Heart right ventricle (tissue), 16 donors: Measurements from ENCODE around the gene STK11. TPM values are rescaled to one million over a fixed set of nuclear protein-coding genes. Genes with fewer than 3 reads are reported as not detected.

Experiments
- ATAC-seq, 8 donors: fragments of 200-7000 bp; cut with Tn5 transposase; one replicate each; pipeline ENCODE4 v1.9.1; 2020; ENCODE audit warnings: mild to moderate bottlenecking in 8 of 8, moderate library complexity in 8 of 8, moderate number of reproducible peaks in 1 of 8
- DNase-seq, 2 donors: peaks; one replicate each; pipeline ENCODE4 v3.0.0-alpha.2; 2020
- H3K27ac ChIP-seq, 10 donors: fragments of 200-600 bp; sonication (generic) in 2 of 10; one replicate each; pipeline versions ENCODE4 v1.5.0 to v1.8.0; 2020 to 2022; ENCODE audit warnings: mild to moderate bottlenecking in 3 of 10
- H3K27me3 ChIP-seq, 7 donors: fragments of 200-600 bp; one replicate each; pipeline ENCODE4 v1.8.0; 2021 to 2022; ENCODE audit warnings: mild to moderate bottlenecking in 2 of 7
- H3K36me3 ChIP-seq, 9 donors: fragments of 200-600 bp; sonication (generic) in 1 of 9; one replicate each; pipeline versions ENCODE4 v1.5.0 to v1.8.0; 2020 to 2022; ENCODE audit warnings: mild to moderate bottlenecking in 2 of 9
- H3K4me1 ChIP-seq, 9 donors: fragments of 200-600 bp; sonication (generic) in 1 of 9; one replicate each; pipeline versions ENCODE4 v1.5.0 to v1.8.0; 2020 to 2022; ENCODE audit warnings: mild to moderate bottlenecking in 4 of 9
- H3K4me3 ChIP-seq, 10 donors: fragments of 200-600 bp; sonication (generic) in 2 of 10; one replicate each; pipeline versions ENCODE4 v1.5.0 to v1.8.0; 2020 to 2022; ENCODE audit warnings: mild to moderate bottlenecking in 7 of 10, moderate library complexity in 2 of 10
- H3K9me3 ChIP-seq, 11 donors: fragments of 200-600 bp in 10 of 11; sonication (generic) in 2 of 11; one replicate each; pipeline versions ENCODE4 v1.5.0 to v1.8.0; 2013 to 2022; ENCODE audit warnings: mild to moderate bottlenecking in 2 of 11, control low read depth in 1 of 11, moderate library complexity in 1 of 11
- WGBS, 2 donors: extraction: QIAGEN DNeasy Blood & Tissue Kit; methylation state at CpG; one replicate each; pipeline ENCODE4 v1.1.7; 2013; ENCODE audit warnings: inconsistent platforms in 1 of 2; 5-methylcytosine and 5-hydroxymethylcytosine counted together
- intact Hi-C, 10 donors: fragments of 100-400 bp; cut with DNase I; formaldehyde crosslinking; loops; one replicate each; pipeline versions ENCODE4 v1.11.1 to v1.14.2; 2022
- polyA plus RNA-seq, 2 donors: library from polyadenylated mRNA; stranded (reverse); fragments of 200-250 nt; gene quantifications; one replicate each; pipeline ENCODE4 v1.2.3, GENCODE V29; 2013
- total RNA-seq, 10 donors: library from RNA; stranded (reverse); fragmentation: NEBNext Ultra II Directional in 3 of 10; extraction: Animal tissue kit (Norgen Biotek cat#: 25700) in 3 of 10; gene quantifications; one replicate each; pipeline versions ENCODE4 v1.2.1 to v1.2.4, GENCODE V29; 2021 to 2023
- TF ChIP-seq, protein P1 (sequence below), 9 donors: fragments of 200-600 bp; sonication (generic) in 2 of 9; IDR thresholded peaks; one replicate each; pipeline versions ENCODE4 v1.5.0 to v1.8.0; 2021 to 2022; ENCODE audit warnings: antibody characterized with exemption in 9 of 9, mild to moderate bottlenecking in 5 of 9, moderate library complexity in 1 of 9
- donor health status: Arrhythmogenic right ventricular cardiomyopathy.
- donor health status: ischemic (EF 13 %, LVEDD 7.1; RV severe dilation, severe dysfunction).
- donor health status: healthy with polysubstance abuse.
- donor health status: DM: no; HTN: yes; CAD: no.
- donor health status: DM: no; HTN: no; CAD: no.
- donor health status: ischemic (EF 25% LVEDD 6.9; RV normal size, moderate dysfunction).
- donor health status: ischemic (EF 25% LVEDD 5.7; RV mildly dilated, moderate dysfunction).
- donor health status: healthy.
- donor health status: DM: yes; HTN: yes; CAD: no.
- donor health status: Ischemic cardiomyopathy.
- donor health status: ischemic (EF 35%, LVEDD 5.7; RV mildly dilated, moderate dysfunction).
- donor health status: nonischemic (EF 11% LVEDD 7.7; RV severe dilation, severe dysfunction).
- donor health status: DM: yes; HTN: yes; CAD: no.
- donor health status: PGD.
- donor health status: ischemic (EF 29% LVEDD 5.4; RV normal size, mild dysfunction).
- donor health status: nonischemic (EF 23%, LVEDD 6.1; RV moderate dilation, normal function).

The STK11 gene
- total and polyA plus RNA-seq, 12 donors: 41.1 to 71.6 (median 46.6) TPM

DNA sequence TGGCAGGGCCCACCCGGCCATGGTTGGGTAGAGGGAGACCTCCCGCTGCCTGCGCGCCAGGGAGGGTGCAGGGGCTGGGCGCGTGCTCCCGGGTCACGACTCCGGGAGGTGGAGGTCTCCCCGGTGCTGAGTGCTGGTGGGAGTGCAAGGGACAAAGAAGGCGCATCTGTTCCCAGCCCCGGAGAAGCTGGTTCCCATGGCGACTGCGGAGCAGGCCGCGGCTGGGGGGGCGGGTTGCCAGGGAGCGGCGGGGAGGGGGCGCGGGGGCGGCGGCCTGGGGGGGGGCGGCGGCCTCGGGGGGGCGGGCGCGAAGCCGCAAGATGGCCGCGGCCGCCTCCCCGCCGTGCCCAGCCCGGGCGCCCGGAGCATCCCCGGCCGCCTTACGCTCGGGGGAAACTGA lies 31.0 kb downstream of the STK11 start:
- ATAC-seq: no peak
- TF ChIP-seq, protein P1, sequence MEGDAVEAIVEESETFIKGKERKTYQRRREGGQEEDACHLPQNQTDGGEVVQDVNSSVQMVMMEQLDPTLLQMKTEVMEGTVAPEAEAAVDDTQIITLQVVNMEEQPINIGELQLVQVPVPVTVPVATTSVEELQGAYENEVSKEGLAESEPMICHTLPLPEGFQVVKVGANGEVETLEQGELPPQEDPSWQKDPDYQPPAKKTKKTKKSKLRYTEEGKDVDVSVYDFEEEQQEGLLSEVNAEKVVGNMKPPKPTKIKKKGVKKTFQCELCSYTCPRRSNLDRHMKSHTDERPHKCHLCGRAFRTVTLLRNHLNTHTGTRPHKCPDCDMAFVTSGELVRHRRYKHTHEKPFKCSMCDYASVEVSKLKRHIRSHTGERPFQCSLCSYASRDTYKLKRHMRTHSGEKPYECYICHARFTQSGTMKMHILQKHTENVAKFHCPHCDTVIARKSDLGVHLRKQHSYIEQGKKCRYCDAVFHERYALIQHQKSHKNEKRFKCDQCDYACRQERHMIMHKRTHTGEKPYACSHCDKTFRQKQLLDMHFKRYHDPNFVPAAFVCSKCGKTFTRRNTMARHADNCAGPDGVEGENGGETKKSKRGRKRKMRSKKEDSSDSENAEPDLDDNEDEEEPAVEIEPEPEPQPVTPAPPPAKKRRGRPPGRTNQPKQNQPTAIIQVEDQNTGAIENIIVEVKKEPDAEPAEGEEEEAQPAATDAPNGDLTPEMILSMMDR (IDR thresholded peaks at IDR 0.05): no peak
- H3K9me3 ChIP-seq: no peaks in the 10 kb centered on the region
- no peak for DNase-seq
- intact Hi-C loops: loop anchor here in 1 of 10 donors (10.0 kb wide), 1 partner anchor 312 kb away; the partner anchor contains the start of gene ARID3A
- H3K27me3 ChIP-seq: peaks cover 0 to 24% (median 0%) of the 10 kb centered on the region in 7 donors
- peaks cover 23 to 60% (median 44%) of the 10 kb centered on the region in 9 donors for H3K4me1 ChIP-seq
- H3K4me3 ChIP-seq: peak overlapping the region in 9 of 10 donors; percentile 59 to 70 (median 61)
- H3K36me3 ChIP-seq: peaks cover 0 to 6% (median 0%) of the 10 kb centered on the region in 9 donors
- peak overlapping the region in 2 of 10 donors; percentile 70 to 72 for H3K27ac ChIP-seq
- WGBS, 2 donors: 21 to 34% methylated on average over 20 to 41 of the region's 42 CpGs

DNA sequence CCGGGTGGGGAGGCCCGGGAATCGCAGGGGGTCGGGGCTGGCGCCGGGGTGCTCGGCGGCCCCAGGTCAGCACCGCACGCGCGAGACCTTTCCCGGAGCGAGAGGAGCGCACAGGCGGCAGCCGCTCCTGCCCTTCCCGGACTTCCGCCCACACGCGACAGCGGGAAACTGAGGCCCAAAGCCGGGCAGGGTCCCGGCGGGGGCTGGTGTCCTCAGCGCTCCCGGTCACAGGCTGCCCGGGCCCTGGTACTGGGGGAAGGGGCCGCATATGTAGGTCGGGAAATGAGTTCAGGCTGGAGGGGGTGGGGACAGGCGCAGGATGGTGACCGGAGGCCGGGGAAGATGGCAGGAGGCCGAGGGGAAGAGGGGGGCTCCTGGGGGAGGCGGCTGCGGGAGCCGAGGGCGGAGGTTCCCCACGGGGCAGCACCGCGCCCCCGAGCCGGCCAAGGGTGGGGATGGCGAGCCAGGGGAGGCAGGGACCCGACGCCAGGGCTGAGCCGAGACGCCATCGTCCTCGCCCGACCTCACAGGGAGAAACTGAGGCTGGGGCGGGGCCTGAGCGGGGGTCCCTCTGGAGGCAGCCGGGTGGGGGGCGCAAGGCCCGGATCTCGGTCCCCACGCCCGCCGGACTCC lies 31.6 kb downstream of the STK11 start:
- 1% methylated on average over 31 to 60 of the region's 60 CpGs for WGBS, 2 donors
- Histone ChIP-seq H3K27ac (peak overlapping the region in 5 of 10 donors; percentile 39 to 72 (median 64)), H3K4me3 (peak overlapping the region; percentile 25 to 70 (median 61)), H3K4me1 (peaks cover 24 to 59% (median 45%) of the 10 kb centered on the region in 9 donors), H3K9me3 (no peaks in the 10 kb centered on the region), H3K27me3 (peaks cover 0 to 24% (median 0%) of the 10 kb centered on the region in 7 donors), H3K36me3 (peaks cover 0 to 6% (median 0%) of the 10 kb centered on the region in 9 donors)
- intact Hi-C loops: loop anchor here in 1 of 10 donors (10.0 kb wide), 1 partner anchor 312 kb away; the partner anchor contains the start of gene ARID3A
- TF ChIP-seq, protein P1 (IDR thresholded peaks at IDR 0.05): no peak
- DNase-seq (no peak), ATAC-seq (peak in 2 of 8 donors; percentile 0 to 4)

DNA sequence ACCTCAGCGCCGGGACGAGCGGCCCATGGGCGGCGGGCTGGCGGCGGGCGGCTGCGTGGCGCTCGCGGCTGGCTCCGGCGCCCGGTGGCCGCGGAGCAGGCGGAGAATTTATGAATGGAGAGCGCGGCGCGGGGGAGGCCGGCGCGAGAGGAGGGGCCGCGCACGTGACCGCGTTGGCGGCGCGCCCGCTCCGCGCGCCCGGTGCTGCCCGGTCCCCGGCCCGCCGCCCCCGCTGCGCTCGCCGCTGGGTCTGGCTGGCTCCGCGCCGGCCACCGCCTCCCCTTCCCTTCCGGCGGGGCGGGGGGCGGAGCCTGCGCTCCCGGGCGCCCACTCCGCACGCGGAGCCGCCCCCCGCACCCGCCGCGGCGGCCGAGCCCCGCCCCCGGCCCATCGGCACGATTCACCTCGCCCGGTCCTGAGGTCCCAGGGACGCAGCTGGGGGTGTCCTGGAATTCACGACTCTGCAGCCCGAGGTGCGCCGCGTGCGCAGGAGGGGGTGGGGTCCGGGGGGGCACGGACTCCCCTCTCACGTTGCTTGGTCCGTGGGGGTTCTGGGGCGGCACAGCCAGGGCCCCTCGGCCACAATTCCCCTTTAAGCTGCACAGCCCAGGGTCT lies 32.3 kb downstream of the STK11 start, which contains the start of gene CBARP:
Gene CBARP, minus strand, starts transcription at position 252 of the 615 bp plus-strand sequence. CDS start 1,905 bp downstream, outside the sequence.
- H3K27ac ChIP-seq: peak within 1 kb of the TSS in 9 of 10 donors; percentile 1 to 100 (median 98)
- H3K4me1 ChIP-seq: peaks cover 26 to 59% (median 45%) of the 10 kb centered on the region in 9 donors
- TF ChIP-seq, protein P1 (IDR thresholded peaks at IDR 0.05): no peak
- H3K9me3 ChIP-seq: no peaks in the 10 kb centered on the region
- peak within 1 kb of the TSS; percentile 25 to 70 (median 61) for H3K4me3 ChIP-seq
- H3K36me3 ChIP-seq: peaks cover 0 to 6% (median 0%) of the 10 kb centered on the region in 9 donors
- intact Hi-C loops: loop anchor here in 2 of 10 donors (2.0 to 10.0 kb wide), 2 partner anchors 17 to 313 kb away; partner anchors contain the start of gene ARID3A (in 1 of the 2)
- H3K27me3 ChIP-seq: peaks cover 0 to 24% (median 0%) of the 10 kb centered on the region in 7 donors
- ATAC-seq (no peak), DNase-seq (no peak)
- WGBS, 2 donors: 0 to 1% methylated on average over 67 to 87 of the region's 87 CpGs
